Gastroesophageal sphincter (tissue), 3 donors: ENCODE measurements around the gene APEH.

Experiments
- EP300 ChIP-seq: sonication (generic); formaldehyde crosslinking; IDR thresholded peaks from one replicate; pipeline ENCODE4 v1.6.1; 2017; ENCODE audit warnings: antibody characterized with exemption, mild to moderate bottlenecking
- POLR2A ChIP-seq, 2 donors: fragments of 450-650 bp; IDR thresholded peaks; one replicate each; pipeline ENCODE4 v1.6.1; 2017; ENCODE audit warnings: antibody characterized with exemption in 2 of 2, mild to moderate bottlenecking in 2 of 2, moderate library complexity in 1 of 2
- POLR2AphosphoS5 ChIP-seq: sonication (generic); formaldehyde crosslinking; IDR thresholded peaks from one replicate; pipeline ENCODE4 v1.6.1; 2017; ENCODE audit warnings: antibody characterized with exemption
- TF ChIP-seq, protein P1 (sequence below), 4 experiments: fragments of 200-600 bp in 2 of 4; fragments of 450-650 bp in 2 of 4; sonication (generic) in 1 of 4; IDR thresholded peaks; one replicate each; pipeline ENCODE4 v1.5.1; 2017 to 2019; ENCODE audit warnings: antibody characterized with exemption in 4 of 4, mild to moderate bottlenecking in 2 of 4, moderate library complexity in 2 of 4

DNA sequence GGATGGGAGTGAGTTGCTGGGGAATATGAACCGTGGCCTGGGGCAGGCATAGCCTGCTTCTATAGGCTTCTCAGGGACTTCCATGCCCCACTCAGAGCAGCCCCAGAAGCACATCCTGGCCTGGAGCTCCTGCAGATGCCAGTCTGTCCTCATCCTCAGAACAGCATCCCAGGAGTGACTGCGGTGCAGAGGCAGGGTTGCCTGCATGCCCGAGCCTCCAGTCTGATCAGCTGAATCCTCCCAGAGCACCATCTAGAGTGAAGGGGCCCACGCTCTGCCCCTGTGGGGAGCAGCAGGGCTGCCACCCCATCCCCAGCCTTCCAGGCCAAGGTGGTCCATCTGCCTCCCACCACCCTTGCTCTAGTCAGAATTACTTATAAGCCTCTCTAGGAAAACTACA lies 44.7 kb upstream of the APEH start:
- TF ChIP-seq, protein P1, sequence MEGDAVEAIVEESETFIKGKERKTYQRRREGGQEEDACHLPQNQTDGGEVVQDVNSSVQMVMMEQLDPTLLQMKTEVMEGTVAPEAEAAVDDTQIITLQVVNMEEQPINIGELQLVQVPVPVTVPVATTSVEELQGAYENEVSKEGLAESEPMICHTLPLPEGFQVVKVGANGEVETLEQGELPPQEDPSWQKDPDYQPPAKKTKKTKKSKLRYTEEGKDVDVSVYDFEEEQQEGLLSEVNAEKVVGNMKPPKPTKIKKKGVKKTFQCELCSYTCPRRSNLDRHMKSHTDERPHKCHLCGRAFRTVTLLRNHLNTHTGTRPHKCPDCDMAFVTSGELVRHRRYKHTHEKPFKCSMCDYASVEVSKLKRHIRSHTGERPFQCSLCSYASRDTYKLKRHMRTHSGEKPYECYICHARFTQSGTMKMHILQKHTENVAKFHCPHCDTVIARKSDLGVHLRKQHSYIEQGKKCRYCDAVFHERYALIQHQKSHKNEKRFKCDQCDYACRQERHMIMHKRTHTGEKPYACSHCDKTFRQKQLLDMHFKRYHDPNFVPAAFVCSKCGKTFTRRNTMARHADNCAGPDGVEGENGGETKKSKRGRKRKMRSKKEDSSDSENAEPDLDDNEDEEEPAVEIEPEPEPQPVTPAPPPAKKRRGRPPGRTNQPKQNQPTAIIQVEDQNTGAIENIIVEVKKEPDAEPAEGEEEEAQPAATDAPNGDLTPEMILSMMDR (IDR thresholded peaks at IDR 0.05): no peak
- TF ChIP-seq POLR2A (IDR thresholded peaks at IDR 0.05) (no peak), POLR2AphosphoS5 (no peak), EP300 (no peak)
